A172 (cell line): Measurements from ENCODE around the gene CCDC86. TPM values are rescaled to one million over a fixed set of nuclear protein-coding genes. Genes with fewer than 3 reads are reported as not detected.

Source experiments
- DNase-seq: peaks from one replicate; pipeline ENCODE4 v3.0.0-alpha.2; 2015; ENCODE audit warnings: low spot score
- total RNA-seq: library from RNA; depleted of rRNA; stranded (reverse); fragments of >200 nt; shearing (Covaris generic); gene quantifications from 2 replicates; pipeline ENCODE4 v1.2.3, GENCODE V29; 2014

CCDC86 gene
- total RNA-seq, 1 experiment from 2014 or later: 15.7 TPM

- no peak for DNase-seq
Measured at GRCh38 chr11:60868682-60869450, 27.0 kb downstream of the CCDC86 start.

DNA sequence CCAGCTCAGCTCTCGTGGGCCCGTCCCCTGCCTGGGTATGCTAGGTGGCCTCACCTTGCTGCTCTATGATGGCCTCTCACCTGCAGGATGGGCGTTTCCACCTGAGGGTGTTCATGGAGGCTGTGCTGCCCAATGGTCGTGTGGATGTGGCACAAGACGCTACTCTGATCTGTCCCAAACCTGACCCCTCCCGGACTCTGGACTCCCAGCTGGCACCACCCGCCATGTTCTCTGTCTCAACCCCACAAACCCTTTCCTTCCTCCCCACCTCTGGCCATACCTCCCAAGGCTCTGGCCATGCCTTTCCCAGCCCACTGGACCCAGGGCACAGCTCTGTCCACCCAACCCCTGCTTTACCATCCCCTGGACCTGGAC lies 27.5 kb downstream of the CCDC86 start:
- DNase-seq: no peak

- DNase-seq: no peak
Measured at GRCh38 chr11:60870276-60870675, 28.4 kb downstream of the CCDC86 start.

DNA sequence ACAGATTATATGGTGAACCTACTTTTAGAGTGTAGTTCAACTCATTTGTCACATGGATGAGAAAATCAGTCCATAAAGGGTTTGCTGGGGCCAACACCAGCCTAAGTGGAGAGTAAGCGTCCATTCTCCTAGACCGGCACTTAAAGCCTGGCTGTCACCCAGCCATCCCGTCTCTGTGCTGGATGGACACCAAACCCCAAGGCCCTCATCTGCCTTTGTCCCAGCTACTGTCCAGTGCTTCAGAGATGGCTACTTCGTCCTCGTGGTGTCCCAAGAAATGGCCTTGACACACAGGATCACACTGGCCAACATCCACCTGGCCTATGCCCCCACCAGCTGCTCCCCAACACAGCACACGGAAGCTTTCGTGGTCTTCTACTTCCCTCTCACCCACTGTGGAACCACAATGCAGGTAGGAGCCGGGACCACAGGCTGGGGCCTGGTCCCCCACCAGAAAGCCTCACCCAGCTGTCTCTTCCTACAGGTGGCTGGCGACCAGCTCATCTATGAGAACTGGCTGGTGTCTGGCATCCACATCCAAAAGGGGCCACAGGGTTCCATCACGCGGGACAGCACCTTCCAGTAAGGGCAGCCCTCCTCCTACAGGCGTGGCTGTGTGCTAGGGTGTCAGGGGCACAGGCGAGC lies 28.9 kb downstream of the CCDC86 start:
- no peak for DNase-seq

- no peak for DNase-seq
Measured at GRCh38 chr11:60871378-60872061, 29.6 kb downstream of the CCDC86 start.

GRCh38 chr11:60872124-60872960 lies 30.4 kb downstream of the CCDC86 start:
- DNase-seq: peak; percentile 10

- peak; percentile 91 for DNase-seq
Measured at GRCh38 chr11:60872961-60873524, 31.1 kb downstream of the CCDC86 start.

DNA sequence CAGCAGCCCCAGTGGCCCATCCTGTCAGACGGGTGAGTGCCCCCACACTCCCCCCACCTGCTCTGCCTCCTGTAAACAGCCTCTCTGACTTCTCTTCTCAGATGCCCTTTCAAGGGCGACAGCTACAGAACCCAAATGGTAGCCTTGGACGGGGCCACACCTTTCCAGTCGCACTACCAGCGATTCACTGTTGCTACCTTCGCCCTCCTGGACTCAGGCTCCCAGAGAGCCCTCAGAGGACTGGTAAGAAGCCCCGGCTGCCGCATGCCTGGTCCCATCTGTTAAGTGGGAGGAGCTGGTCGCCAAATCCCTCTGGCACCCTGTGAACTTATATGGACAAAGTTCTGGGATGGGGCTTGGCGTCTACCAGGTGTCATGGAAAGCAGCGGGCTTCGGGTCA lies 31.6 kb downstream of the CCDC86 start:
- no peak for DNase-seq

DNA sequence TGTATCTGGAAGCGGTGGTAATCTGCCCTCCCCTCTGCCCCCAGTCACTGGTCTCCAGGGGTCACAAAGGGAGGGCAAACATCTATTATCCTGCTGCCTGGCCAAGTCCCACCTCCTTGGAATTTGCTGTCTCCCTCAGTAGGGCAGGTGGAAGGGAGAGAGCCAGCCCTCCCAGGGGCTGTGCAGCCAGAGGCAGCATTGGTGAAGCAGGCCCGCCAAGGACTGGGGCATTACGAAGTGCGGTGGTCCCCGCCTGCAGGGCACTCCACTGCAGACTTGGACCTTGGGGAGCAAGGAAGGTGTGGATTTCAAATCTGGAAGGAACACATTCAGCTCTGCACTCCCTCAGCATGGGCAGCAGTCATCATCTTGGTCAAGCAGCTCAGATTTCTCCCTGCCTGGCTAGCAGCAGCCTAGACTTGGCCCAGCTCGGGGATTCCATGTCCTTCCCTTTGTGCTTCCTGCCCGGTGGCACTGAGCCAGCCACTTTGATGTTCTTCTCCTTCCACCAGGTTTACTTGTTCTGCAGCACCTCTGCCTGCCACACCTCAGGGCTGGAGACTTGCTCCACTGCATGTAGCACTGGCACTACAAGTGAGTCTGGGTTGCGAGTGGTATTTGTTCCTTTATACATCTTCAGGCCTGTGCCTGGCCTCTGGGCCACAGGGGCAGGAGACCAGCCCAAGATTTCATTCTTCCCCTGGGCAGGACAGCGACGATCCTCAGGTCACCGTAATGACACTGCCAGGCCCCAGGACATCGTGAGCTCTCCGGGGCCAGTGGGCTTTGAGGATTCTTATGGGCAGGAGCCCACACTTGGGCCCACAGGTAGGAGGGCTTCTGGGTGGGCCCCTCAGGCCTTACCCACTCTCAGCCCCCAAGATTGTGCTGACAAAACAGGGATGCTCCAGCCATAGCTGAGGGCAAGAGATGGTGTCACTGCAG lies 32.8 kb downstream of the CCDC86 start:
- no peak for DNase-seq

- no peak for DNase-seq
Measured at GRCh38 chr11:60875366-60876167, 33.7 kb downstream of the CCDC86 start.

GRCh38 chr11:60876168-60876485 lies 34.2 kb downstream of the CCDC86 start:
- no peak for DNase-seq

DNA sequence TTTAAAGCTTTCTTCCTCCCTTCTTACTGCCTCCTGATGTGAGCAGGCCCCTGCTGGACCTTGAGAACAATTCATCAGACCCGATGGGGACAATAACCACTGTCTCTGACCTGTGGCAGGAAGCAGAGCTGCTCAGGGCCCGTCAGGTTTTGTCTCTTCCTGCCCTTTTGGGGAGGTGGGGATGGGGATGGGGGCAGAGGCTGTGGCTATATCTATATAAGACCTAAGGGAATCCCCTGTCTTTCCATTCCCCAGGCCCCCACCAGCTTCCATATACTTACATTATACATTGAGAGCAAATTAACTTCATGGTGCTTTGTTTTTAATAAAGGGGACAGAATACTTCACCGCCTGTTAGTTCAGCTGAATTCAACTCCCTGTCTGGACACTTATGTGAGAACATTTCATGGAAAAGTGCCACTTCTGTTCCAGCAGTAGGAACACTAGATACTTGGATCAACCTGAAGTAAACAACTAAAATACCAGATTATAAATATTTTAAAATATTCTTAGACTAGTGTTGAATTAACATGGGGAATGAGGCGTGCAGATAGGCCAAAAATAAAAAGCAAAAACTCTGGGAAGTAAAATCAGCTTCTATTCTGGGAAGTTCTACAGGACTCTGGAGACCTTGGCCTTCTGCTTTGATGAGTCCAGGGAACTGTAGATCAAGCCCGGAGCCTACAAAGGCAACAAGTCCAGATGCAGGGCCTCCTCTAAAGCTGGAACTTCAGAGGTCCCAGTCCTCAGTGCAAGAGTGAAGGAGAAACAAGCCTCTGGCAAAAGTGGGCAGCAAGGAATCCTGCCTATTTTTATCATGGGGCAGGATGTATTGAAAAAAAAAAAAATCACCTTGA lies 36.6 kb downstream of the CCDC86 start:
- no peak for DNase-seq

GRCh38 chr11:60879104-60879503 lies 37.2 kb downstream of the CCDC86 start:
- DNase-seq: no peak

DNA sequence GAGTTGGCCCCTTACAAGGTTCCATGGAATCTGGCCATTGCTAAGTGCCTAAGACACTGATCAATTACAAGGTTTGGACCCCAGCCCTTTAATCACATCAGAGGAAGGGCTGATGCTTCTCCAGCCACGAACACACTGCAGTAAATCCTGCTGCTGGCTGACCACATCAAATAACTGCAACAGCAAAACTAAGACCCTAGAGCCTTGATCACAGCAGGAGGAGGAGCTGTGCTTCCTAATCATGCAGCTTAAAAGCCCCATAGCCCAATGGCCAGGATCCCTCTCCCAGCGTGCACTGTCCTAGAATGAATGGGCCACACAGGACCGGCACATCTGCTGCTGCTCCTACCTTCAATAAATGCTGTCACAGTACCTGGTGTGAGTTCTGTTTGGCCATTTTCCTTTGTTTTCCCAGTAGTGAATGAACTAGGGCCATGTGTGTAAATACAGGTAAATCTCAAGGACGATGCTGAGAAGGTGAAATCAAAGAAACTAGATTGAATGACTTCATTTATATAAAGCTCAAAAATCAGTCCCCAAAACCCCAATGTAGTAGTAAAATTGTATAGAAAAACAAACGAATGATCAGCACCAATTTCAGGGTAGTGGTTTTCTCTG lies 38.2 kb downstream of the CCDC86 start:
- no peak for DNase-seq

DNA sequence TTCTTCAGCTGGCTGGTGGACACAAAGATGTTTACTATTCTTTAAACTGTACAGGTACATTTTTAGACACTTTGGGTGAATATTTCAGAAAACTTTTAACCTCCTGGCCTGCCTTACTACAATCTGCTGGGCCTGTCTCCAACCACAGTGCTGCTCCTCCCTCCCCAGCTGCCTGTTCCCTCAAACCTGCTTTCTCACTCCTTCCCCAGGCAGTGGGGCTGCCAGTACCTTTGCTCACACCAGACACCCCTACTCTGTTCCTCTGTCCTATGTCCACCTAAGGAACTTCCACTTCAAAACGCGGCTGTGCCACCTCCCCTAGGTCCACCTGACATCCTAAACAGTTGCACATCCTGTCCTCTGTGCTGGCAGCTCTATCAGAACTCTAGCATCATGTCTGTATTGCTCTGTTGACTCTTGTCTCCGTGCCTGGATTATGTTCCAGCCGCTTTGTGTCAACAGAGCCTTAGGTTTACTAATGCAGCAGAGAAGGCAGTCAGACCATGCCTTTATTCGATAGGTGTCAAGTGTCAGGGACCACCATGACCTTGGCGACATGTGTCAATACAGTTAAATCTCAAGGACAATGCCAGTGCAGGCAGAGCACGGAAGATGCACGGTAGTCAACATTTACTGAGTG lies 38.9 kb downstream of the CCDC86 start:
- DNase-seq: no peak

DNA sequence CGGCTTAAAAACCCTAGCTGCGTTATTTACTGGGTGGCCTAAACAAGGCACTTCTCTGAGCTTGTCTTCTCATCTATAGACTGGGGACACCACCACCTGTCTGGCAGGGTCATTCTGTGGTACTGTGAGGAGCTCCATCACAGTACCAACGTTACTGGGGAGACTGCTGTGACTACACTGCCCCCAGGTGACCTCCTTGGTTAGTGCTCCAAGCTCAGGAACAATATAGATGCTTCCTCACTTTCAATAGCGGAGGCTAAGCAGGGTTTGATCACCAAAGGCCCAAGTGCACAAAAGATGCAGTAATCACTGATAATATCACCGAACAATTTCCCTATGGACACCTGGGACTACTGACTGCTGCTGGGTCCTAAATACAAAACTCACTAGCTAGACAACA lies 45.6 kb downstream of the CCDC86 start:
- peak; percentile 62 for DNase-seq

DNA sequence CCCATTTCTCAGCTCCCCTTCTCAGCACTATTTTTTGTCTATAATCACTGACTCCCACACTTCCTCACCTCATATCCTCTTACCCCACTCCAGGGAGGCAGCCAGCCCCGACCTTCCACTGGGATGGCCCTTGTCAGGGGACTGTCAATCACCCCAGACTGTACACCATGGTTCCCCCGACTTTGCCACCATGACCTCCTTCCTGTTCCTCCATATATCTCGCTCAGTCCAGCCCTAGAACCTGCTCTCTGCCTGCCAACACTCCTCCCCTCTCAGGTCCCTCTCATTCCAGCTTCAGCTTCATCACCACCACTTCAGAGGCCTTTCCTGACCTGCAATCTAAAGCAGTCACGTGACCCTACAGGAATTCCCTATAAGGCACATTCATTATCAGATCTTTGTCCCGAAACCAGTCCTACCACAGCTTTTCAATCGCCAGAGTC lies 48.0 kb downstream of the CCDC86 start:
- DNase-seq: no peak

- DNase-seq: no peak
Measured at GRCh38 chr11:60890696-60891095, 48.8 kb downstream of the CCDC86 start.
